Measurements from ENCODE around the gene DUS1L. TPM values are rescaled to one million over a fixed set of nuclear protein-coding genes. Genes with fewer than 3 reads are reported as not detected.
A peak's percentile ranks its signal among the peaks of the same experiment; 100 is the strongest.

The DUS1L gene
- total RNA-seq, 8 experiments from 2014 or later, result 32.3 to 91.1 (median 47.2) TPM

- in situ Hi-C loops (cut with MboI; ENCODE audit: low pct_unique_long_range_greater_than_20kb in 2 of 9, low sequenced_read_pairs in 9 of 9, unreplicated experiment in 9 of 9), result no loop called here
- H3K27ac ChIP-seq, result peak overlapping the region; percentile 69 to 86
- WGBS, 10 experiments, result 24 to 60% methylated on average over 1 to 5 of the region's 79 CpGs; no CpG with 5 or more reads in 8 of the 10 experiments
- H3K4me3 ChIP-seq, result peak overlapping the region; percentile 75 to 100 (median 96)
- peaks cover 7 to 12% of the 10 kb centered on the region in 2 donors for H3K4me1 ChIP-seq (replicated peaks in 1 of 2)
- ATAC-seq (replicated peaks in 6 of 8), result peak; percentile 12 to 58 (median 48)
Observed at GRCh38 chr17:82050761-82051641, 14.6 kb downstream of the DUS1L start.

GRCh38 chr17:82050152-82050760, 15.3 kb downstream of the DUS1L start:
- no peak overlapping the region for H3K27ac ChIP-seq
- ATAC-seq (replicated peaks in 6 of 8), result no peak
- WGBS, 10 experiments, result 75 to 92% (median 80%) methylated on average over 1 to 9 of the region's 28 CpGs; no CpG with 5 or more reads in 5 of the 10 experiments
- H3K4me3 ChIP-seq, result peak overlapping the region; percentile 75 to 100 (median 96)
- in situ Hi-C loops (cut with MboI; ENCODE audit: low pct_unique_long_range_greater_than_20kb in 2 of 9, low sequenced_read_pairs in 9 of 9, unreplicated experiment in 9 of 9), result no loop called here
- H3K4me1 ChIP-seq (replicated peaks in 1 of 2), result peaks cover 7 to 12% of the 10 kb centered on the region in 2 donors

GRCh38 chr17:82049521-82049971, 16.1 kb downstream of the DUS1L start:
- no peak for ATAC-seq (replicated peaks in 6 of 8)
- 96 to 100% (median 100%) methylated on average over 1 to 3 of the region's 16 CpGs; no CpG with 5 or more reads in 7 of the 10 experiments for WGBS, 10 experiments
- in situ Hi-C loops (cut with MboI; ENCODE audit: low pct_unique_long_range_greater_than_20kb in 2 of 9, low sequenced_read_pairs in 9 of 9, unreplicated experiment in 9 of 9), result loop anchor here in 4 of 9 experiments (25.0 kb wide), 2 partner anchors 88 to 113 kb away; no protein-coding TSS in a partner anchor
- Histone ChIP-seq H3K4me1 (replicated peaks in 1 of 2) (peaks cover 7 to 12% of the 10 kb centered on the region in 2 donors), H3K4me3 (no peak overlapping the region), H3K27ac (no peak overlapping the region)

GRCh38 chr17:82049106-82049505, 16.5 kb downstream of the DUS1L start:
- Histone ChIP-seq H3K4me1 (replicated peaks in 1 of 2) (peaks cover 7 to 12% of the 10 kb centered on the region in 2 donors), H3K27ac (no peak overlapping the region), H3K4me3 (no peak overlapping the region)
- WGBS, 10 experiments, result 20 to 40% methylated on average over 1 of the region's 8 CpGs; no CpG with 5 or more reads in 8 of the 10 experiments
- in situ Hi-C loops (cut with MboI; ENCODE audit: low pct_unique_long_range_greater_than_20kb in 2 of 9, low sequenced_read_pairs in 9 of 9, unreplicated experiment in 9 of 9), result loop anchor here in 4 of 9 experiments (25.0 kb wide), 2 partner anchors 88 to 113 kb away; no protein-coding TSS in a partner anchor
- no peak for ATAC-seq (replicated peaks in 6 of 8)

GRCh38 chr17:82048571-82048971, 17.0 kb downstream of the DUS1L start:
- in situ Hi-C loops (cut with MboI; ENCODE audit: low pct_unique_long_range_greater_than_20kb in 2 of 9, low sequenced_read_pairs in 9 of 9, unreplicated experiment in 9 of 9), result loop anchor here in 4 of 9 experiments (25.0 kb wide), 2 partner anchors 89 to 114 kb away; no protein-coding TSS in a partner anchor
- peaks cover 7 to 12% of the 10 kb centered on the region in 2 donors for H3K4me1 ChIP-seq (replicated peaks in 1 of 2)
- H3K4me3 ChIP-seq, result no peak overlapping the region
- H3K27ac ChIP-seq, result no peak overlapping the region
- ATAC-seq (replicated peaks in 6 of 8), result no peak
- 100% methylated on average over 4 of the region's 20 CpGs; no CpG with 5 or more reads in 9 of the 10 experiments for WGBS, 10 experiments

- no peak for ATAC-seq (replicated peaks in 6 of 8)
Observed at GRCh38 chr17:82047914-82048570, 17.6 kb downstream of the DUS1L start.

GRCh38 chr17:82047379-82047778, 18.2 kb downstream of the DUS1L start:
- H3K27ac ChIP-seq, result no peak overlapping the region
- ATAC-seq (replicated peaks in 6 of 8), result no peak
- in situ Hi-C loops (cut with MboI; ENCODE audit: low pct_unique_long_range_greater_than_20kb in 2 of 9, low sequenced_read_pairs in 9 of 9, unreplicated experiment in 9 of 9), result loop anchor here in 4 of 9 experiments (25.0 kb wide), 2 partner anchors 90 to 115 kb away; no protein-coding TSS in a partner anchor
- H3K4me3 ChIP-seq, result no peak overlapping the region
- WGBS, 10 experiments, result 87 to 100% (median 94%) methylated on average over 5 to 12 of the region's 24 CpGs; no CpG with 5 or more reads in 6 of the 10 experiments
- peaks cover 0 to 6% of the 10 kb centered on the region in 2 donors for H3K4me1 ChIP-seq (replicated peaks in 1 of 2)

More at GRCh38 chr17:82047914-82048570, 17.6 kb downstream of the DUS1L start:
- in situ Hi-C loops (cut with MboI; ENCODE audit: low pct_unique_long_range_greater_than_20kb in 2 of 9, low sequenced_read_pairs in 9 of 9, unreplicated experiment in 9 of 9), result loop anchor here in 4 of 9 experiments (25.0 kb wide), 2 partner anchors 89 to 114 kb away; no protein-coding TSS in a partner anchor
- WGBS, 10 experiments, result 53 to 100% (median 81%) methylated on average over 1 to 6 of the region's 25 CpGs; no CpG with 5 or more reads in 3 of the 10 experiments
- Histone ChIP-seq H3K4me1 (replicated peaks in 1 of 2) (peaks cover 6 to 10% of the 10 kb centered on the region in 2 donors), H3K4me3 (no peak overlapping the region), H3K27ac (no peak overlapping the region)

- no peak for ATAC-seq (replicated peaks in 6 of 8)
- Histone ChIP-seq H3K4me3 (no peak overlapping the region), H3K4me1 (replicated peaks in 1 of 2) (peaks cover 0 to 6% of the 10 kb centered on the region in 2 donors), H3K27ac (no peak overlapping the region)
- 70 to 96% (median 89%) methylated on average over 5 to 15 of the region's 21 CpGs; no CpG with 5 or more reads in 4 of the 10 experiments for WGBS, 10 experiments
- in situ Hi-C loops (cut with MboI; ENCODE audit: low pct_unique_long_range_greater_than_20kb in 2 of 9, low sequenced_read_pairs in 9 of 9, unreplicated experiment in 9 of 9), result loop anchor here in 4 of 9 experiments (25.0 kb wide), 2 partner anchors 90 to 115 kb away; no protein-coding TSS in a partner anchor
Observed at GRCh38 chr17:82046903-82047302, 18.7 kb downstream of the DUS1L start.

- Histone ChIP-seq H3K4me3 (no peak overlapping the region), H3K4me1 (replicated peaks in 1 of 2) (peaks cover 0 to 6% of the 10 kb centered on the region in 2 donors), H3K27ac (no peak overlapping the region)
- 33 to 96% (median 89%) methylated on average over 2 to 6 of the region's 14 CpGs; no CpG with 5 or more reads in 3 of the 10 experiments for WGBS, 10 experiments
- in situ Hi-C loops (cut with MboI; ENCODE audit: low pct_unique_long_range_greater_than_20kb in 2 of 9, low sequenced_read_pairs in 9 of 9, unreplicated experiment in 9 of 9), result loop anchor here in 4 of 9 experiments (25.0 kb wide), 2 partner anchors 91 to 116 kb away; no protein-coding TSS in a partner anchor
- ATAC-seq (replicated peaks in 6 of 8), result peak in 2 of 8 experiments; percentile 16 to 53
Observed at GRCh38 chr17:82045936-82046484, 19.6 kb downstream of the DUS1L start.

GRCh38 chr17:82043507-82043906, 22.1 kb downstream of the DUS1L start:
- 66 to 89% (median 70%) methylated on average over 5 to 12 of the region's 16 CpGs; no CpG with 5 or more reads in 6 of the 10 experiments for WGBS, 10 experiments
- peak in 1 of 8 experiments; percentile 13 for ATAC-seq (replicated peaks in 6 of 8)
- Histone ChIP-seq H3K4me1 (replicated peaks in 1 of 2) (no peaks in the 10 kb centered on the region), H3K4me3 (no peak overlapping the region), H3K27ac (no peak overlapping the region)
- in situ Hi-C loops (cut with MboI; ENCODE audit: low pct_unique_long_range_greater_than_20kb in 2 of 9, low sequenced_read_pairs in 9 of 9, unreplicated experiment in 9 of 9), result loop anchor here in 4 of 9 experiments (25.0 kb wide), 2 partner anchors 94 to 119 kb away; no protein-coding TSS in a partner anchor

GRCh38 chr17:82042649-82043048, 23.0 kb downstream of the DUS1L start:
- in situ Hi-C loops (cut with MboI; ENCODE audit: low pct_unique_long_range_greater_than_20kb in 2 of 9, low sequenced_read_pairs in 9 of 9, unreplicated experiment in 9 of 9), result loop anchor here in 4 of 9 experiments (25.0 kb wide), 2 partner anchors 95 to 120 kb away; no protein-coding TSS in a partner anchor
- peak in 4 of 8 experiments; percentile 6 to 21 (median 14) for ATAC-seq (replicated peaks in 6 of 8)
- H3K4me1 ChIP-seq (replicated peaks in 1 of 2), result no peaks in the 10 kb centered on the region
- WGBS, 10 experiments, result 23 to 100% (median 24%) methylated on average over 1 to 4 of the region's 9 CpGs; no CpG with 5 or more reads in 7 of the 10 experiments
- H3K4me3 ChIP-seq, result no peak overlapping the region
- no peak overlapping the region for H3K27ac ChIP-seq
